Peyer's patch (tissue), 4 donors: ENCODE data around the gene HINT2. TPM values are rescaled to one million over a fixed set of nuclear protein-coding genes. Genes with fewer than 3 reads are reported as not detected.

Experiments used
- DNase-seq, 3 donors: peaks; one replicate each; pipeline ENCODE4 v3.0.0-alpha.2; 2017 to 2019
- H3K27ac ChIP-seq, 4 donors: fragments of 200-600 bp; sonication (generic); one replicate each; pipeline ENCODE4 v1.5.1; 2016 to 2019
- H3K27me3 ChIP-seq, 2 donors: fragments of 200-600 bp; sonication (generic); one replicate each; pipeline ENCODE4 v1.5.1; 2019
- H3K36me3 ChIP-seq, 3 donors: fragments of 200-600 bp; sonication (generic); one replicate each; pipeline ENCODE4 v1.5.1; 2016 to 2019
- H3K4me1 ChIP-seq, 4 donors: fragments of 200-600 bp; sonication (generic); one replicate each; pipeline ENCODE4 v1.5.1; 2016 to 2019
- H3K4me3 ChIP-seq, 4 donors: fragments of 200-600 bp; sonication (generic); 1 replicate in 3 of 4; 2 replicates in 1 of 4; pipeline ENCODE4 v1.5.1; 2016 to 2019; ENCODE audit warnings: mild to moderate bottlenecking in 1 of 4
- H3K9me3 ChIP-seq, 4 donors: fragments of 200-600 bp; sonication (generic); one replicate each; pipeline ENCODE4 v1.5.1; 2016 to 2019; ENCODE audit warnings: mild to moderate bottlenecking in 1 of 4
- CTCF ChIP-seq, 6 experiments: fragments of 450-650 bp in 4 of 6; fragments of 200-600 bp in 2 of 6; sonication (generic) in 1 of 6; IDR thresholded peaks; one replicate each; pipeline ENCODE4 v1.5.1; 2017 to 2019; ENCODE audit warnings: antibody characterized with exemption in 6 of 6, mild to moderate bottlenecking in 3 of 6, moderate library complexity in 1 of 6
- POLR2A ChIP-seq, 2 donors: fragments of 450-650 bp; IDR thresholded peaks; one replicate each; pipeline ENCODE4 v1.5.1; 2017; ENCODE audit warnings: antibody characterized with exemption in 2 of 2, mild to moderate bottlenecking in 2 of 2, moderate library complexity in 2 of 2
- total RNA-seq, 4 donors: library from RNA; depleted of rRNA; stranded (reverse); fragments of >200 nt; gene quantifications; one replicate each; pipeline ENCODE4 v1.1.0, GENCODE V29; 2016

HINT2 gene
- 10 to 100 TPM; 19.8 to 40.3 (median 28.7) TPM for total RNA-seq

DNA sequence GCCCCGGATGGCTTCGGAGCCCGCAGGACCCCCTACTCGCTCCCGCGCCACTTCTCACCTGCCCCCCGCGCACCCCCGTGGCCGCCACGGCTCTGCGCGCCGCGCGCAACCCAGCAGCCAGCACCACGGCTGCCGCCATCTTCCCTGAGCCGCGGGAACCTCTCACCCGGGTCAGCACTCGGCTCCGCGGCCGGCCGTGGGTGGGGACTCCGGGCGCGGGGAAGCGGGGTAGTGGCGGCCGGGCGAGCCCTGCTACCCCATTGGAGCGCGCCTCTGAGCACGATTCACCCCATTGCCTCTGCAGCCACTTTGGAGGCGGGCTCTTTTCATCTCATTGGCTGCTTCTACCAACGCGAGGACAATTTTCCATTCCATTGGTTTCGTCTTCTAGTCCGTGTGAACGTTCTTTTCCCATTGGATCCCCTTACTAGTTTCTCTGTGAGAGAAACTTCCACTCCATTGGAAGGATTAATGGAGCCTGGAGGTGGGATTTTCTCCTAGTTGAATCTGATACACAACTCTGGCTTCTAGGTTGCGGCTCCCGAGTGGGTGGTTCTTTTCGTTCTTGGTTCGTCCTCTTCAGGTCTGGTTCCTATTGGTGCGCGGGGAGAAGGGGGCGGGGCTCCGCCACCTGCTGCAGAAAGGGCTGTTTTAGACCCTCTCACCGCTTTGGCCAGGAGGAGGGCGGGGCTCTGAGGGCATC, at the start of gene HINT2:
TSS of gene HINT2 (minus strand) at position 202 of the 703 bp plus-strand sequence. CDS start at position 139, 63 bp downstream.
- H3K27me3 ChIP-seq = no peaks in the 10 kb centered on the region
- TF ChIP-seq POLR2A (IDR thresholded peaks at IDR 0.05) (peak; percentile 96 to 97), CTCF (IDR thresholded peaks at IDR 0.05) (peak in 1 of 6 experiments; percentile 1)
- no peaks in the 10 kb centered on the region for H3K36me3 ChIP-seq
- no peaks in the 10 kb centered on the region for H3K9me3 ChIP-seq
- H3K4me1 ChIP-seq = peaks cover 0 to 30% (median 8%) of the 10 kb centered on the region in 4 donors
- peak; percentile 97 to 100 (median 100) for DNase-seq
- H3K27ac ChIP-seq = peak within 1 kb of the TSS; percentile 93 to 100 (median 99)
- peak within 1 kb of the TSS; percentile 71 to 99 (median 92) for H3K4me3 ChIP-seq

DNA sequence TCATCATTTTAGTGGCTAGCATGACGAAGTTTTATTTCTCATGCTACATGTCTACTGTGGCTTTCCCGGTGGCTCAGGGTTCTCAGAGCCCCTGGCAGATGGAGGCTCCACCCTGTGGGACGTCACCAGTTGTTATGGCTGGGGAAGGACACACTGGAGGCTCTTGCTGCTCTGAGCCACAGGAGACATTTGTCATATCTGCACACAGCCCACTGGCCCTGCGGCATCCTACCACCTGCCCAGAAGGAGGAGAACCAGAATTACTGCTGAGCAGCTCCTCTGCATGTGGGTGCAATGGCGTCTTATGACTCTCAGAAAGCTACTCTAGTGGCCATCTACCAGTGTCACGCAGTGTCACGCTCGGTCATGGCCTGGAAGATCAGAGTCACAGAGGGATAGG, 48.7 kb upstream of the HINT2 start:
- Histone ChIP-seq H3K4me1 (no peaks in the 10 kb centered on the region), H3K27me3 (no peaks in the 10 kb centered on the region), H3K9me3 (no peaks in the 10 kb centered on the region), H3K36me3 (no peaks in the 10 kb centered on the region), H3K4me3 (no peak overlapping the region), H3K27ac (no peak overlapping the region)
- no peak for DNase-seq
- TF ChIP-seq CTCF (IDR thresholded peaks at IDR 0.05) (no peak), POLR2A (IDR thresholded peaks at IDR 0.05) (no peak)

DNA sequence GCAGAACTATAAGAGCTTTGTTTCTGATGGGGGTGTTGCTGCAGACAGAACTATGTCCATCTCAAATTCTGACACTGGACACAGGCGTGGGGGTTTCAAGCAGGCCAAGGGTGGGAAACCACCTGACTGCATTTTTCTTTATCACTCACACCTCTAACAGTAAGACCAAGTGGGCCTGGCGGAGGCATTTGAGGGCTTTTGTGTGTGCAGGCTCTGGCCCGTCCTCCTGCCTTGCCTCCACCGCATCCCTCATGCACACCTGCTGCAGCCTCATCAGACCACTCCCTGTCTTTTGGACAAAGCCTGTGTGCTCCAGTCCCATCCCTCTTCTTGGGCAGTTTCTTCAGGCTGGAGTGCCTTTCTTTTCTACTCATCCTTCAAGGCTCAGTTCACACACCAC, 47.5 kb upstream of the HINT2 start:
- no peaks in the 10 kb centered on the region for H3K4me1 ChIP-seq
- H3K27ac ChIP-seq = no peak overlapping the region
- no peaks in the 10 kb centered on the region for H3K9me3 ChIP-seq
- H3K4me3 ChIP-seq = no peak overlapping the region
- no peaks in the 10 kb centered on the region for H3K36me3 ChIP-seq
- no peak for TF ChIP-seq POLR2A (IDR thresholded peaks at IDR 0.05)
- no peak for DNase-seq
- H3K27me3 ChIP-seq = no peaks in the 10 kb centered on the region

DNA sequence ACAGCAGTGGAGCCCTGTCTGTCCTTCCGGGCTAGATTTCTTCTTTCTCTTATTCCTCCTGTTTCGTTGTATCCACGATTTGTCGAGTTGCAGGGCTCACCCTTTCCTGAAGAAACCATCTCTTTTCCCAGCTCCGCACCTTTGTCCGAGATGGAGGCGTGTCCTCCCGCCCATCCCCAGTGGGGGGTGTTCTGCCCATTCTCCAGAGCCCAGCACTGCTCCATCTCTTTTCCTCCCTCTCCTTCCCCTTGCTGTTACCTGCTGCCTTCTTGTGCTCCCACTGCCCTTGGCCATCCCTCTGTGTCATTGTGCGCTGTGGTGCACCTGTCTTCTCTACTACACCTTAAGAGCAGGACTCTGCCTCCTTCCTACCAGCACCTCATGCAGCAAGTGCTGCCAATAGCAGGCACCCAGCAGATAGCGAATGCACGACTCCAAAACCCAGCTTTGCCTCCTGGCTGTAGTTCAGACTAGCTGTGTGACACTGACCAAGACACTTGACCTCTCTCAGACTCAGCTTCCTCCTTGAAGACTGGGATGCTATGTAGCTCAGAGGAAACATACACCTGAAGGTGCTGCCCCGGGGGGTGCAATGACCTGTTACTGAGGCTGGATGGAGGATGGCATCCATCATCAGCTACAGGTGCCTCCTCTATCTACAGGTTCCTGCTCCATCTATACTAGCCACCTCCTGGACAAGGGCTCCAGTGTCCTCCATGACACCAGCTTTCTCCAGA, 46.5 kb upstream of the HINT2 start:
- TF ChIP-seq POLR2A (IDR thresholded peaks at IDR 0.05) (no peak), CTCF (IDR thresholded peaks at IDR 0.05) (no peak)
- H3K36me3 ChIP-seq = no peaks in the 10 kb centered on the region
- no peaks in the 10 kb centered on the region for H3K4me1 ChIP-seq
- H3K27me3 ChIP-seq = no peaks in the 10 kb centered on the region
- no peak overlapping the region for H3K27ac ChIP-seq
- no peak for DNase-seq
- H3K9me3 ChIP-seq = no peaks in the 10 kb centered on the region
- no peak overlapping the region for H3K4me3 ChIP-seq

- no peak for DNase-seq
- H3K4me1 ChIP-seq = no peaks in the 10 kb centered on the region
- no peak overlapping the region for H3K27ac ChIP-seq
- no peak overlapping the region for H3K4me3 ChIP-seq
- no peaks in the 10 kb centered on the region for H3K9me3 ChIP-seq
- TF ChIP-seq CTCF (IDR thresholded peaks at IDR 0.05) (no peak), POLR2A (IDR thresholded peaks at IDR 0.05) (no peak)
- no peaks in the 10 kb centered on the region for H3K27me3 ChIP-seq
- H3K36me3 ChIP-seq = no peaks in the 10 kb centered on the region
These were observed 45.1 kb upstream of the HINT2 start for GRCh38 chr9:35859990-35860339.

DNA sequence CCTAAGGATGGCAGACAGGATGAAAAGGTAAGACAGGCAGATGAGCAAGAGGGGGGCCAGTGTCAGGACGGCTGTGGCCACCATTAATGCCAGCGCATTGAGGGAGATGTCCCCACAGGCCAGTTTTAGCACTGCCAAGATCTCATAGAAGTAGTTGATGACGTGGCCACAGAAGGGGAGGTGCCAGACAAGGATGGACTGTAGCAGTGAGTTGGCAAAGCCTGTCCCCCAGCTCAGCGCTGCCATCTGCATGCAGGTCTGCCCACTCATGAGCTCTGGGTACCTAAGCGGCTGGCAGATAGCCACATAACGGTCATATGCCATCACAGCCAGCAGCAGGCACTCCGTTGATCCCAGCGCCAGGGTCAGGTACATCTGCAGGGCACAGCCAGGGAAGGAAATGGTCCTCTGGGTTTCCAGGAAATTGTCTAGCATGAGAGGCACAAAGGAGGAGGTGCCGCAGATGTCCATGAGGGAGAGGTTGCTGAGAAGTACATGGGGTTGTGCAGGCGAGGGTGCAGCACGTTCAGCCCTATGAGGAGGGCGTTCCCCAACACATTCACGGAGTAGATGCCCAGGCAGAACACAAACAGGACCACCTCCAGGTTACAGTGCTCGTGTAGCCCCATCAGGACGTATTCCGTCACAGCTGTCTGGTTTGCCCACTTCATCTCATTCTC, 44.6 kb upstream of the HINT2 start:
- TF ChIP-seq CTCF (IDR thresholded peaks at IDR 0.05) = no peak
- TF ChIP-seq POLR2A (IDR thresholded peaks at IDR 0.05) = no peak
- Histone ChIP-seq H3K27me3 (no peaks in the 10 kb centered on the region), H3K36me3 (no peaks in the 10 kb centered on the region), H3K4me1 (no peaks in the 10 kb centered on the region), H3K4me3 (no peak overlapping the region), H3K9me3 (no peaks in the 10 kb centered on the region), H3K27ac (no peak overlapping the region)
- DNase-seq = peak in 1 of 3 donors; percentile 31
